ENCODE results near the gene CTRL.

Gene CTRL

DNA sequence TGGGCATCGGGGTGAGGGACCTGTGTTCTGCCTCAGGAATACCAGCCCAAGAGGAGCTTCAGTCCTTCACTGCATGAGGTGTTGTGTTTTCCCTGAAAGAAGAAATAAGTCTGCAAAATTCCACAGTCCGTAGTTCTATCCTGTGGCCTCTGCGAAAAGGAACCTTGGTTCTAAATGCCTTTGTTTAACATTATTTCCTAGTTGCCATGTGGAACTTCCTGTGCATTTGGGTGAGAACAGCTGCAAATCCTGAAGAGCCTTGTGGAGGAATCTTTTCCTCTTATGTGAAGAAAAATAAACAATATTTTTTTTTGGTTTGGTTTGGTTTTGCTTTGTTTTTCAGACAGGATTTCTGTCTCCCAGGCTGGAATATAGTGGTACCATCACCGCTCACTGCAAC is 28.8 kb downstream of the CTRL start (continued):
- TF ChIP-seq, protein P1, sequence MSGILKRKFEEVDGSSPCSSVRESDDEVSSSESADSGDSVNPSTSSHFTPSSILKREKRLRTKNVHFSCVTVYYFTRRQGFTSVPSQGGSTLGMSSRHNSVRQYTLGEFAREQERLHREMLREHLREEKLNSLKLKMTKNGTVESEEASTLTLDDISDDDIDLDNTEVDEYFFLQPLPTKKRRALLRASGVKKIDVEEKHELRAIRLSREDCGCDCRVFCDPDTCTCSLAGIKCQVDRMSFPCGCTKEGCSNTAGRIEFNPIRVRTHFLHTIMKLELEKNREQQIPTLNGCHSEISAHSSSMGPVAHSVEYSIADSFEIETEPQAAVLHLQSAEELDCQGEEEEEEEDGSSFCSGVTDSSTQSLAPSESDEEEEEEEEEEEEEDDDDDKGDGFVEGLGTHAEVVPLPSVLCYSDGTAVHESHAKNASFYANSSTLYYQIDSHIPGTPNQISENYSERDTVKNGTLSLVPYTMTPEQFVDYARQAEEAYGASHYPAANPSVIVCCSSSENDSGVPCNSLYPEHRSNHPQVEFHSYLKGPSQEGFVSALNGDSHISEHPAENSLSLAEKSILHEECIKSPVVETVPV (CRISPR knock-in tag; IDR thresholded peaks at IDR 0.05), result no peak
- TF ChIP-seq SNAI2 (CRISPR knock-in tag; IDR thresholded peaks at IDR 0.05) (no peak), PPARA (CRISPR knock-in tag; IDR thresholded peaks at IDR 0.05; ENCODE audit: borderline replicate concordance) (no peak), ZFP30 (CRISPR knock-in tag; IDR thresholded peaks at IDR 0.05) (no peak), ZNF70 (CRISPR knock-in tag; IDR thresholded peaks at IDR 0.05) (no peak), OSR1 (CRISPR knock-in tag; IDR thresholded peaks at IDR 0.05) (no peak), GLIS3 (CRISPR knock-in tag; IDR thresholded peaks at IDR 0.05) (no peak), ARNTL (CRISPR knock-in tag; IDR thresholded peaks at IDR 0.05; ENCODE audit: borderline replicate concordance, low read depth) (no peak)
- TF ChIP-seq, protein P2, sequence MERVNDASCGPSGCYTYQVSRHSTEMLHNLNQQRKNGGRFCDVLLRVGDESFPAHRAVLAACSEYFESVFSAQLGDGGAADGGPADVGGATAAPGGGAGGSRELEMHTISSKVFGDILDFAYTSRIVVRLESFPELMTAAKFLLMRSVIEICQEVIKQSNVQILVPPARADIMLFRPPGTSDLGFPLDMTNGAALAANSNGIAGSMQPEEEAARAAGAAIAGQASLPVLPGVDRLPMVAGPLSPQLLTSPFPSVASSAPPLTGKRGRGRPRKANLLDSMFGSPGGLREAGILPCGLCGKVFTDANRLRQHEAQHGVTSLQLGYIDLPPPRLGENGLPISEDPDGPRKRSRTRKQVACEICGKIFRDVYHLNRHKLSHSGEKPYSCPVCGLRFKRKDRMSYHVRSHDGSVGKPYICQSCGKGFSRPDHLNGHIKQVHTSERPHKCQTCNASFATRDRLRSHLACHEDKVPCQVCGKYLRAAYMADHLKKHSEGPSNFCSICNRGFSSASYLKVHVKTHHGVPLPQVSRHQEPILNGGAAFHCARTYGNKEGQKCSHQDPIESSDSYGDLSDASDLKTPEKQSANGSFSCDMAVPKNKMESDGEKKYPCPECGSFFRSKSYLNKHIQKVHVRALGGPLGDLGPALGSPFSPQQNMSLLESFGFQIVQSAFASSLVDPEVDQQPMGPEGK (CRISPR knock-in tag; IDR thresholded peaks at IDR 0.05; ENCODE audit: borderline replicate concordance), result no peak
- TF ChIP-seq, protein P3, sequence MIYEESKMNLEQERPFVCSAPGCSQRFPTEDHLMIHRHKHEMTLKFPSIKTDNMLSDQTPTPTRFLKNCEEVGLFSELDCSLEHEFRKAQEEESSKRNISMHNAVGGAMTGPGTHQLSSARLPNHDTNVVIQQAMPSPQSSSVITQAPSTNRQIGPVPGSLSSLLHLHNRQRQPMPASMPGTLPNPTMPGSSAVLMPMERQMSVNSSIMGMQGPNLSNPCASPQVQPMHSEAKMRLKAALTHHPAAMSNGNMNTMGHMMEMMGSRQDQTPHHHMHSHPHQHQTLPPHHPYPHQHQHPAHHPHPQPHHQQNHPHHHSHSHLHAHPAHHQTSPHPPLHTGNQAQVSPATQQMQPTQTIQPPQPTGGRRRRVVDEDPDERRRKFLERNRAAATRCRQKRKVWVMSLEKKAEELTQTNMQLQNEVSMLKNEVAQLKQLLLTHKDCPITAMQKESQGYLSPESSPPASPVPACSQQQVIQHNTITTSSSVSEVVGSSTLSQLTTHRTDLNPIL (CRISPR knock-in tag; IDR thresholded peaks at IDR 0.05; ENCODE audit: low read depth), result no peak

DNA sequence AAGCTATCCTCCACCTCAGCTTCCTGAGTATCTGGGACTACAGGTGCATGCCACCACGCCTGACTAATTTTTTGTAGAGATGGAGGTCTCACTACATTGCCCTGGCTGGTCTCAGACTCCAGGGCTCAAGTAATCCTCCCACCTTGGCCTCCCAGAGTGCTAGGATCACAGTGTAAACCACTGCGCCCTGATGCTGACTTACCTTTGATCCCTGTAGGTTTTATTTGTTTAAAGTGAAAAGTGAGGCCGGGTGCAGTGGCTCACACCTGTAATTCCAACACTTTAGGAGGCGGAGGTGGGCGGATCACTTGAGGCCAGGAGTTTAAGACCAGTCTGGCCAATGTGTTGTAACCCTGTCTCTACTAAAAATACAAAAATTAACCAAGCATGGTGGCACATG is 29.9 kb downstream of the CTRL start:
- ATAC-seq, result no peak
- TF ChIP-seq ZNF565 (CRISPR knock-in tag; conservative IDR thresholded peaks at IDR 0.05; ENCODE audit: low read depth) (no peak), ZNF8 (CRISPR knock-in tag; IDR thresholded peaks at IDR 0.05) (no peak), SNAI2 (CRISPR knock-in tag; IDR thresholded peaks at IDR 0.05) (no peak), ZFP30 (CRISPR knock-in tag; IDR thresholded peaks at IDR 0.05) (no peak), ESRRG (CRISPR knock-in tag; IDR thresholded peaks at IDR 0.05) (no peak), GLIS3 (CRISPR knock-in tag; IDR thresholded peaks at IDR 0.05) (no peak), PPARA (CRISPR knock-in tag; IDR thresholded peaks at IDR 0.05; ENCODE audit: borderline replicate concordance) (no peak)
- TF ChIP-seq, protein P4, sequence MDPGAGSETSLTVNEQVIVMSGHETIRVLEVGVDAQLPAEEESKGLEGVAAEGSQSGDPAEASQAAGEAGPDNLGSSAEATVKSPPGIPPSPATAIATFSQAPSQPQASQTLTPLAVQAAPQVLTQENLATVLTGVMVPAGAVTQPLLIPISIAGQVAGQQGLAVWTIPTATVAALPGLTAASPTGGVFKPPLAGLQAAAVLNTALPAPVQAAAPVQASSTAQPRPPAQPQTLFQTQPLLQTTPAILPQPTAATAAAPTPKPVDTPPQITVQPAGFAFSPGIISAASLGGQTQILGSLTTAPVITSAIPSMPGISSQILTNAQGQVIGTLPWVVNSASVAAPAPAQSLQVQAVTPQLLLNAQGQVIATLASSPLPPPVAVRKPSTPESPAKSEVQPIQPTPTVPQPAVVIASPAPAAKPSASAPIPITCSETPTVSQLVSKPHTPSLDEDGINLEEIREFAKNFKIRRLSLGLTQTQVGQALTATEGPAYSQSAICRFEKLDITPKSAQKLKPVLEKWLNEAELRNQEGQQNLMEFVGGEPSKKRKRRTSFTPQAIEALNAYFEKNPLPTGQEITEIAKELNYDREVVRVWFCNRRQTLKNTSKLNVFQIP (CRISPR knock-in tag; IDR thresholded peaks at IDR 0.05; ENCODE audit: borderline replicate concordance, low read depth), result no peak
- TF ChIP-seq, protein P3 (CRISPR knock-in tag; IDR thresholded peaks at IDR 0.05; ENCODE audit: low read depth), result no peak

DNA sequence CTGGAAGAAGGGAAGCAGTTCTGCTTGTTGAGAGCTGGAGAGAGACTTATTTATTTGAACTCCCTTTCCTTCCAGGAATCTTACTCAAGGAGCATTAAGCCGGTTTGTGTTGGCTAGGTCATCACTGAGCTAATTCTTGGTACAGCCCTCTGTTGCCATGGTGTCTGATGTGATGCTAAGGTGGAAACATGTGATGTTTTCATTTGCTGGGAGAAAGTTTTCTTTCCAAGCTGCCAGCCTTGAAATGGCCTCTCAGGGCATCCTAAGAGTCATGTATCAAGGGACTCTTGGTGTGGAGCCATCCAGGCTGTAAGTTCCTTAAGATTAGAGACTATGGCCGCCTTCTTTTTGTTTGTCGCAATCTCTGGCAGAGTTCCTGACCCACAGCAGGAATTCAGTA is 34.4 kb downstream of the CTRL start:
- no peak for ATAC-seq
- no peak for TF ChIP-seq TOX (CRISPR knock-in tag; IDR thresholded peaks at IDR 0.05; ENCODE audit: borderline replicate concordance)
- TF ChIP-seq GLIS3 (CRISPR knock-in tag; IDR thresholded peaks at IDR 0.05), result no peak

DNA sequence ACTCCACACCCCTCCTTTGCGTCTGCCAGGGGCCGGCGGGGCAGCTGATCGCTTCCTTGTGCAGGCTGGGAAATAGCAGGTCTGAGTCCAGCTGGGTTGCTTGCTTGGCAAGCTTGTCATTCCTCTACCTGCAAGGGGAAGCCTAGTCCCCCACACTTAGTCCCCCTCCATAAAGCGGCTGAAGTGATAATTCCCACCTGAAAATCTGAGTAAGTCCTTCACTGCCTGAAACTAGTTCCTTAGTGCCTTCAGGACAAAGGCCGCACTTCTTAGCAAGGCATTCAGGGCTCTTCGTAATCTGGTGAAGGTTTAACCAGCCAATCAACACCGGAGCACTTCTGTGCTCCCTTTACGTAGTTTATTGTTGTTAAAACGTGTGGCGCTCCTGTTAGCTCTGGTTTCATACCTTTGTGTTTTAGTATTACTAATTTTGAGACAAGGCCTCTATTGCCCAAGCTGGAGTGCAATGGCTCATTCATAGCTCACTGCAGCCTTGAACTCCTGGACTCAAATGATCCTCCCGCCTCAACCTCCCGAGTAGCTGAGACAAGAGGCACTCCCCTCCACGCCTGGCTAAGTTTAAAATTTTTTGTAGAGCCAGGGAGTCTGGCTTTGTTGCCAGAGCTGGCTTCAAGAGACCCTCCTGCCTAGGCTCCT is 37.8 kb downstream of the CTRL start:
- no peak for ATAC-seq
- no peak for TF ChIP-seq ZNF70 (CRISPR knock-in tag; IDR thresholded peaks at IDR 0.05)
- TF ChIP-seq GLIS3 (CRISPR knock-in tag; IDR thresholded peaks at IDR 0.05), result no peak
- no peak for TF ChIP-seq RARB (CRISPR knock-in tag; IDR thresholded peaks at IDR 0.05)

DNA sequence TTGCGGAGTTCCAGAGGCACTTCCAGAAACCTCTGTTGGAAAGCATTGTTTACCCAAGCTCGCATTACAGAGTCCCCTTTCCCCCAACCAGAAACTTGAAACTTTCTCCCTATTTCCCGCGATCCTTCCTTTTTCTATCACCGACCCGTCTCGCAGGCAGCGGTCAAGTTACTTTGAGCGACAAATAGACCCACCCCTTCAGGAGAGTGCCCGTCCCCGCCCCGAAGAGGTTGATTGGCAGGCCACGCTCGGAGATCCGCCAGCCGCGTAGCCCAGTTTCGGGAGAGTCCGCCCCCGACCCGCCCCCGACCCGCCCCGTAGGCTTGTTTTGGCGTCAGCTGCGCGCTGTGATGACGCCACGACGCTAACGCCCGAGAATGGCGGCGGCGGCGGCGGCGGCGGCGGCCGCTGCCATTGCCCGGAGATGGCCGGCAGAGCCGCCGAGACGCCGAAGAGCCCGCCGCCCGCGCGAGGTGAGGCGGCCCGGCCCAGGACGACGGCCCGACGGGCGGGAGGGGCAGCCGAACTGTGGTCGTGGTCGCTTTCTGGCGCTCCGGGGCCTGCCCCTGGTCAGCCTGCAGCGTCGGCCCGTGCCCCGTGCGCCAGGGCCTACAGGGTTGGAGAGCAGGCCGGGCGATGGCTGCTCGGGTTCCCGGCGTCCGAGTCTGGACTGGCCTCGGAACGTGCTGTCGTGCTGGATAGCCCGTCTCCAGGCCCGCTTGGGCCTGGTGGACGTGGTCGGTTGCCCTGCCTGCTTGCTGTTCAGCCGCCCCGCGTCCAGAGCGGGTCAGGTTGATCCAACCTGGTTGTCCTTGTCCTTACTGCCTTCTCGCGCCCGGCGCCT is 38.5 kb downstream of the CTRL start, which contains the start of gene PSKH1:
Gene PSKH1, plus strand, starts transcription at position 356 of the 844 bp plus-strand sequence. CDS start 15,496 bp downstream, outside the sequence.
- TF ChIP-seq, protein P5, sequence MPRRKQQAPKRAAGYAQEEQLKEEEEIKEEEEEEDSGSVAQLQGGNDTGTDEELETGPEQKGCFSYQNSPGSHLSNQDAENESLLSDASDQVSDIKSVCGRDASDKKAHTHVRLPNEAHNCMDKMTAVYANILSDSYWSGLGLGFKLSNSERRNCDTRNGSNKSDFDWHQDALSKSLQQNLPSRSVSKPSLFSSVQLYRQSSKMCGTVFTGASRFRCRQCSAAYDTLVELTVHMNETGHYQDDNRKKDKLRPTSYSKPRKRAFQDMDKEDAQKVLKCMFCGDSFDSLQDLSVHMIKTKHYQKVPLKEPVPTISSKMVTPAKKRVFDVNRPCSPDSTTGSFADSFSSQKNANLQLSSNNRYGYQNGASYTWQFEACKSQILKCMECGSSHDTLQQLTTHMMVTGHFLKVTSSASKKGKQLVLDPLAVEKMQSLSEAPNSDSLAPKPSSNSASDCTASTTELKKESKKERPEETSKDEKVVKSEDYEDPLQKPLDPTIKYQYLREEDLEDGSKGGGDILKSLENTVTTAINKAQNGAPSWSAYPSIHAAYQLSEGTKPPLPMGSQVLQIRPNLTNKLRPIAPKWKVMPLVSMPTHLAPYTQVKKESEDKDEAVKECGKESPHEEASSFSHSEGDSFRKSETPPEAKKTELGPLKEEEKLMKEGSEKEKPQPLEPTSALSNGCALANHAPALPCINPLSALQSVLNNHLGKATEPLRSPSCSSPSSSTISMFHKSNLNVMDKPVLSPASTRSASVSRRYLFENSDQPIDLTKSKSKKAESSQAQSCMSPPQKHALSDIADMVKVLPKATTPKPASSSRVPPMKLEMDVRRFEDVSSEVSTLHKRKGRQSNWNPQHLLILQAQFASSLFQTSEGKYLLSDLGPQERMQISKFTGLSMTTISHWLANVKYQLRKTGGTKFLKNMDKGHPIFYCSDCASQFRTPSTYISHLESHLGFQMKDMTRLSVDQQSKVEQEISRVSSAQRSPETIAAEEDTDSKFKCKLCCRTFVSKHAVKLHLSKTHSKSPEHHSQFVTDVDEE (CRISPR knock-in tag; IDR thresholded peaks at IDR 0.05), result no peak
- TF ChIP-seq ZFP3 (CRISPR knock-in tag; IDR thresholded peaks at IDR 0.05), result 0 out of 2 replicates have a peak, but pooled peaks have one; percentile 46
- ATAC-seq, result peak; percentile 98

Data from SK-N-SH treated with all-trans-retinoic acid at 6 μM for 48 hours (cell line).